Activated CD8-positive, alpha-beta memory T cell treated with anti-CD3 and anti-CD28 coated beads, Interleukin-2, amount 50 U/mL, for 24 hours (primary cell): ENCODE measurements around the gene EFNA4.

Source experiments
- DNase-seq: peaks from one replicate; pipeline ENCODE4 v3.0.0-alpha.2; 2020; ENCODE audit errors: extremely low read depth

EFNA4 gene

DNA sequence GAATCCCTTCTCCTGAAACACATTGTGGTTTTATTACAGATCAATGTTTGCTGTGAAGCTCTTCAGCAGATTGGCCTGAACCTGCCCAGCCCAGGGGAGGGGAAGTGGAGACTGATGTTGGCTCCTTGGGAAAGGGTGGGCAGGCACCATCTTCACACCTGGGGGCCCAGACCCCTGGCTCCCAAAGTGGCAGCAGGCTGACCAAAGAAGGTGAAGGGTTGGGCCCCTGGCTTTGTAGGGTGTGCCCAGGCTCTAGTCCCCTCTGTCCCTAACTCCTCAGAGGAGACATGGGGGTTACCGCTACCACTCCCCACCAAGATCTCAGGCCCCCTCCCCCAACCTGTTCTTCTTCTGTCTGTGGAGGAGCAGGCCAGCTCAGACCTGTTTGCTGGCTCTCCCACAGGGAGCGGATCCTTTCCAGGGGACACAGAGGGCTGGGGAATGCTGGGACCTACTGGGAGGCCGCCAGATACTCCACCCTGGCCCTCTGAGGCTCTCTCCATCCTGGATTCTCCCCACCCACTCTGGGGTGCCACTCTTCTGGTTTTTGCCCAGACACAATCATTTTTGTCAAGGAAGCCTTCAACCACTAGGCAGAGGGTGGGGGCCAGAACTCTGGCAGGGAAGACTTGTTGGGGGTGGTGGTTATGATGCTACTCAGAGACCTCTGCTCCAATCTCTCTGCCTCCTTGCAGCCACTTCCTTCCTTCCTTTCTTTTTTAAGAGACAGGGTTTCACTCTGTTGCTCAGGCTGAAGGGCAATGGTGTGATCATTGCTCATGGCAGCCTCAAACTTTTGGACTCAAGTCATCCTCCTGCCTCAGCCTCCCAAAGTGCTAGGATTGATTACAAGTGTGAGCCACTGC is 10.1 kb downstream of the EFNA4 start:
- no peak for DNase-seq

DNA sequence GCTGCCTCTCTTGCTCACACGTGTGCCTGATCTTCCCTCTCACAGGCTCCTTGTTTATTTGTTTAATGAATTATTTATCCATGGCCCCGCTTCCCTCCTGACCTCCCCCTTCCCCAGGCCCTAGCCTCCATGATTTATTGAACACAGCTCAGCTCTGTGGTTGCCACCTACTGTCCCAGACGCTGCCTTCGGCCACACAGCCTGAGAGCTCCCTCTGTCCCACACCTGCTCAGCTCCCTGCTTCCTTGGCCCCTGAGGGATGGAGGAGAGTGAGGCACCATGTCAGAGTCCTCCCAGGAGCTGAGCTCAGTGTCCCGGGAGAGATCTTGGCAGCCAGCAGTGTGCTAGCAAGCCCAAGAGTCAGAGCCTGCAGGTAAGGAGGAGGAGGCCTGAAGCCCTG is 12.0 kb downstream of the EFNA4 start:
- DNase-seq: no peak

- DNase-seq: no peak
Observed at GRCh38 chr1:155076371-155076770, 12.8 kb downstream of the EFNA4 start.

GRCh38 chr1:155077346-155077745 is 13.8 kb downstream of the EFNA4 start:
- DNase-seq: no peak

DNA sequence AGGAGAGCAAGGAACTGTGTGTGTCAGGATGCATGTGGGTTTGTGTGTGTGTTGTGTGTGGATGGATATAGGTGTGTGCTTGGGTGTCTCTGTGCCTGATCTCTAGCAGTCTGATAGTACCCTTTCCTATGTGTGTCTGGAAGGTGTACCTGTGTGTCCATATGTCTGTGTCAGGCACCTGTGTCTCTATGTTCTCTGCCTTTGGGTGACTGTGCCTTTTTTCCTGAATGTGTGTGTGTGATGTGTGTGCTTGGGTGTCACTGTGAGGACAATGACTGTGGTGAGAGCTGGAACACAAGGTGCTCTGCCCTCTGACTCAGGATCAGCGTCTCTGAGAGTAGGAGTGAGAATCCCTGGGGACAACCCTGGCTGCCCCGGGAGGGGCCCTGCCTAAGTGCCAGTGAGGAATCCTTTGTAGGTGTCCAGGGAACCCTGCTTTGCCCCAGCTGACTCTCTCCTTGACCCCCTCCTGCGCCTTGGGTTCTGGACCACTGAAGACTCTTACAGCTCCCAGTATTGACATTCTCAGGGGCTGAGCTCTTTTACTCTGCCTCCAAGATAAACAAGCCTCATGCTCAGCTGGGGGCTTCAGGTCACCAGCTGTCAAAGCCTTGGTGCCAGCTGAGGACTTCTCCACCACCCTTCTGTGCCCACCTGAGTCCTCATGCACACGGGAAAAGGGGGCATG is 14.4 kb downstream of the EFNA4 start:
- DNase-seq: no peak

DNA sequence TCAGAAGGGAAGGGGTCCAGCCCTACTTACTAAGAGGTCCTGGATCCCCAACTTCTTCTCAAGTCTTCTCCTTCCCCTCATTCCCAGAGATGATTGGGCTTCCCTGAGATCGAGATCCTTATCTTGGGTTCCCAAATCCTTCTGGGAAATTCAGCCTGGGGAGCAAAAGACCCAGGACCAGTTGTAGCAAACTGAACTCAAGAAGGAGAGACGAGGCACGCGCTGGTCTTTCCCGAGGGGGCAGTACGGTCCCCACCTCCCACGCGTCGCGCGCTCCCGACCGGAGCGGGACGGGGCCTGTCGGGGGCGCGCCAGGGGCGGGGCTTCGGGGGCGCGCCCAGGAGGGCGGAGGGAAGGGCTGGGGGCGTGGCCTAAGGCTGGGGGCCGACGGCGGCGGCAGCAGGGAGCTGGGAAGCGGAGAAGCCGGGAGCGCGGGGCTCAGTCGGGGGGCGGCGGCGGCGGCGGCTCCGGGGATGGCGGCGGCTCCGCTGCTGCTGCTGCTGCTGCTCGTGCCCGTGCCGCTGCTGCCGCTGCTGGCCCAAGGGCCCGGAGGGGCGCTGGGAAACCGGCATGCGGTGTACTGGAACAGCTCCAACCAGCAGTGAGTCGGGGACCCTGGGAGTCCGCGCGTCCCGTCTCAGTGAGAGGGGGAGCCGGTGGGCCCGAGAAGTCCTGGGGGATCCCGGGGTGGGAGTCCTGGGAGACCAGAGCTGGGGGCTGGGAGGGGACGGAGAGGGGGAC is 15.1 kb downstream of the EFNA4 start, which contains the start of gene EFNA3:
Gene EFNA3, plus strand, starts transcription at position 369 of the 741 bp plus-strand sequence. Its CDS starts 105 bp downstream, at position 474.
- no peak for DNase-seq

DNA sequence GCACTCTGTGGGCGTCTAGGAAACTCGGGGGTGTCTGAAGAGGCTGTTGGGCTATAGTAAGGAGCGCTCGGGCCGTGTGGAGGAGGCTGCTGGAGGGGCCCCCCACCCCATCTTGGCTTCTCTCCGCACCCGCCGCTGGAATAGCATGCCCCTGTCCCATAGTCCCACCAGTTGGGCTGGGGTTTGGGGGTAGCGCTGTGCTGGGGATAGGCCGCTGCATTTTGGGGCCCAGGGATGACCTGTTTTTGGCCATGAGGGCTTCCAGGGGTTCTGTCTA is 15.6 kb downstream of the EFNA4 start:
- no peak for DNase-seq

GRCh38 chr1:155079487-155080311 is 16.2 kb downstream of the EFNA4 start:
- no peak for DNase-seq

DNA sequence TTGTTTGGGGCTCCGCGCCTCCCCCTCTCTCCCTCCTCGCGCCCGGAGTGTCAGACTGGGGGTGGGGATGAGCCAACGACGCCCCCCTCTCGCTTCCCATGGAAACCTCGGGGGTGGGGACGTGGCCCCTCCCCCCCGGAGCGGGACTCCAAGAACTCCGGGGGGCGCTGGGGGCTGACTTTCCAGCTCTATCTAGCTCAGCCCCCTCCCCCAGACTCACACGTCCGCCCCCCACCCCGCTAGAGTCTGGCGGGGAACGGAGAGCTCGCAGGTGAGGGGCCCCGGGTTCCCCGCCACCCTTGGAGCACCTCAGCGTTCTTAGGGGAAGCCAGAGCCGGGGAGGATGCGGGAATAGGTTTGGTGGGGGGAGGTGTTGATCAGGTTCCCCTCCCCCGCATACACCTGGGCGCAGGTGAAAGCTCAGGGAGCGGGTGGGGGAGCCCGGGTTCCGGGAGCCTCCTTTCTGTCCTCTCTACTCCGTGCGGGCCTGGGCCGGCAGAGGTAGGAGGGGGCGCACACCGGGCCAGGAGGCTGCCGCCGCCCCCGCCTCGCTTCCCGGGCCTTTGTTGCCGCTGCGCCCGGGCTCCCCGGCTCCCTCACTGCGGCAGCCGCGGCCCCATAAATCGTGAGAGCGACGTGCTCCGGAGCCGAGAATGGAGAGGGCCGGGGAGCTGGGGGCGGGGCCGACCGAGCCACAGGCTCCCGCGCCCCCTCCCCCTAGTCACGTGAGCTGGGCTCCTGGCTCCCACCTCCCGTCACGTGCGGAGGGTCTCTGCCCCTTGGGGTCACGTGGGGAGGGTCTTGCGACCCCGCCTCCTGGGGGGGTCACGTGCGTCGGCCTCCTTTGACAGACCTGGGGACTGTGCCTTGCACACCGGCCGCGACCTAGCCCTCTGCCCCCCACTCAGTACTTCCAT is 17.0 kb downstream of the EFNA4 start:
- DNase-seq: no peak

DNA sequence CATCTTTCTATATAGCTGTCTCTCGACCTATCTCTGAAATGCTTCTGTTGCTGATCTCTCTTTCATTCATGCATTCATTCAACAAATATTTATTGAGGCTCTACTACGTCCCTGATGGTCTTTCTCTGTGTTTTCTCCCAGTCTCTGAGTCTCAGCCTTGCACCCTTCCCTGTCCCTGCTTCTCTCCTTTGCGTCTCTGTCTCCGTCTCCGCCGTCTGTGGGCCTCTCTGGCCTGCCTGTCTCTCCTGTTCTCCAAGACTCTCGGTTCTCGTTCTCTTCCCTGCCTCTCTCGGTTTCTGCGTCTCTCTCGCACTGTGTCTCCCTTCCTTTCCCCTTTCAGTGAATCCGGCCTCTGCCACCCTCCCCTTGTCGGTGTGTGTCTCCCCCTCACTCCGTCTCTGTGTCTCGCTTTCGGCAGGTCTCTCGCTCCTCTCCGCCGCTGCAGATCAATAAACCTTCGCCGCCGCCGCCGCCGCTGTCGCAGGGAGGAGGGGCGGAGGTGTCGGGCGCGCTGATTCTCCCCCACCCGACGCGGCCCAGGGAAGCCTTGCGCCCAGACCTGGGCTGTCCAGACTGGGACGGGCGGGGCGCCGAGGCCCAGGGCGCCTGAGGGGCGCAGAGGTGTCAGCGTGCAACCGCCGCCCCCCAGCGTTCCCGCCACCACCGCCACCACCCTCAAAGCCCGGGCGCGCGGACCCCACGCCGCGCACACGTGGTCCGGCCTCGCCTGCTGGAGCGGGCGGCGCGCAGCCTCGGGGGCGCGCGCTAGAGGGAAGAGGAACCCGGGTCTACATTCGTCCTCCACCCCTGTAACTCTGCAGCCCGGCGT is 18.1 kb downstream of the EFNA4 start:
- no peak for DNase-seq

DNA sequence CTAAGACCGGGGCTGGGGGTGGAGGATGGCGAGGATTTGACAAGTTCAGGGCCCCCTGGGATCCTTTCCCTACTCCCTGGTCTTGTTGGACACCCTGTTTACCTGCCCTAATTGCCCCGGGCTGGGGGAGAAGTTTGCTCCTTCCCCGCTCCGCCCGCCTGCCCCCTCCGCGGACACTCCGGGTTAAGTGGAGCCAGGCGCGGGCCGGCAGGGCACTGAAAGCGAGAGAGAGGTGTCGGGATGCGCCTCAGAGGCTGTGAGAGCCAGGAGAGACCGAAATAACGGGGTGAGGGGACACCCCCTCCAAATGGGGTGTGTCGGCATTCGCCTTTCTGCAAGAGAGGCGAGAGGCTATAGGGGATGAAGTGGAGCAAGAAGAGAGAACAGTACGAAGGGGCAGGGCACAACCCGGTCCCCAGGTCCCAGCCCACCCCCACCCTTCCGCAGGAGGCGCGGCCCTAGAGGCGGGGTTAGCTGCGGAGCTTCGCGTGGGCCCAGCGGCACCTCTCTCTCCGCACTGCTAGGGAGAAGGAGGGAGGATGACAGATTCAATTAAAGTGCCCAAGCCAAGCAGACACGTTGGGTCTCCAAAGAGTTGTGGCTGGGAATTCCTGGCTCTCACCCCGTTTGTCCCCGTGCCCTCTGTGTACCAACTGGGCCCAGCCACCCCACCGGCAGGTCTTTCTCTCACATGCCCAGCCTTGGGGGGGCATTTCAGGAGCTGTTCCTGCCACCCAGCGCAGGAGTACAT is 18.9 kb downstream of the EFNA4 start:
- DNase-seq: no peak

GRCh38 chr1:155083052-155083541 is 19.6 kb downstream of the EFNA4 start:
- DNase-seq: no peak

DNA sequence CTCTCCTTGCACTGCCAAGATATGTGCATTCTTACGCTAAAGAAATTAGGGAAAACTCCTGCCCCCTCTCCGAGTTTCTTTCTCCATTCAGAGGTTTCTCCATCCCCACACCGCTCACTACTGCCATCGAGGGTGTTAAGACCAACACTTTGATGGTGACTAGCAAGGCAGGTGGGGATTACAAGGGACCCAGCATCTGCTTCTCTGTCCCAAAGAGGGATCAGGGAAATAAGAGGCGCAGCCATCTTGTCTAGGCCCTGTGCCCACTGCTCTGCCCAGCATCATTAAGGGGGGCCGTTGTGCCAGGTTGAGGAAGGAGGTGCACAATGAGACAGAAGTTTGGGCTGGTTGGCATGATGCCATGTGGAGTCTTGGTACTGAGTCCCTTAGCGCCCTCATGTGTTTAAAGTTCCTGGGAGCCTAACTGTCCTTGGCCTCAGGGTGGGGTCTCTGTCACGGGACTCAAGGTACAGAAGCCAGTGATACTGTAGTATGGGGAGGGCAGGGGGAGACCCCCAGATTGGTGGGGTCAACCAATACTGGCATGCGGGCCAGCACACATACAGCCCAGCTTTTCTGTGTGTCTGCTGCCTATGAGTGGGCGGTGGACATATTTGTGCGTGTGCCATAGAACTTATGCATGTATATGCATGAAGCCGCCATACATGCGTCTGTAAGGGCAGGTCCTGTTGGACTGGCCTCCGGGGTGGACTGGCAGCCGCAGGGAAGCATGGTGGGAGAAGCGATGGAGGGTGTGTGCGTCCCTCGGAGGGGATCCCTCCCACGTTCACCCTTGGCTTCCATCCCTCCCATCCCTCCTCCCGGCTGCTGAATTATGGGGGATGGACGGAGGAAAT is 20.6 kb downstream of the EFNA4 start:
- DNase-seq: no peak

DNA sequence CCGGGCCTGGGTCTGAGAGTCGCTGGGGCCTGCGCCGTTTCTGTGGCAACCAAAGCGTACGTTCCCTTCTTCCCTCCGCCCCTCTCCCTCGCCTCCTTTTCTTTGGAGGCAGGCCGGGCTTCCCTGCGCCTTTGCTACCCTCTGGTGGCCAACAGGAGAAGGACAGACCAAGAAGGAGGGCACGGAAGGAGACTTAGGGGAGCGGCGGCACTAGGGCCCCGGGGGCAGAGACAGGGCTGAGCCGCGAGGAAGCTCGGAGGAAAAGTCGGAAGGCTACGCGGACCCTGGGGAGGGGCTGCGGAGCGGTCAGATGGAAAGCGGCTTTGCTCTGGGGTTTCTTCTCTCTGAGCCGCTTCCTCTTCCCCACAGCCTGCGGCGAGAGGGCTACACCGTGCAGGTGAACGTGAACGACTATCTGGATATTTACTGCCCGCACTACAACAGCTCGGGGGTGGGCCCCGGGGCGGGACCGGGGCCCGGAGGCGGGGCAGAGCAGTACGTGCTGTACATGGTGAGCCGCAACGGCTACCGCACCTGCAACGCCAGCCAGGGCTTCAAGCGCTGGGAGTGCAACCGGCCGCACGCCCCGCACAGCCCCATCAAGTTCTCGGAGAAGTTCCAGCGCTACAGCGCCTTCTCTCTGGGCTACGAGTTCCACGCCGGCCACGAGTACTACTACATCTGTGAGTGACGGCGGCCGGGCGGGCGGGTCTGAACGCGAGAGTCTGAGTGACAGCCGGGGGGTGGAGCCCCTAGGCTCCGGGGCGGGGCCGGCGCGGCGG is 21.4 kb downstream of the EFNA4 start:
- DNase-seq: peak; percentile 73

DNA sequence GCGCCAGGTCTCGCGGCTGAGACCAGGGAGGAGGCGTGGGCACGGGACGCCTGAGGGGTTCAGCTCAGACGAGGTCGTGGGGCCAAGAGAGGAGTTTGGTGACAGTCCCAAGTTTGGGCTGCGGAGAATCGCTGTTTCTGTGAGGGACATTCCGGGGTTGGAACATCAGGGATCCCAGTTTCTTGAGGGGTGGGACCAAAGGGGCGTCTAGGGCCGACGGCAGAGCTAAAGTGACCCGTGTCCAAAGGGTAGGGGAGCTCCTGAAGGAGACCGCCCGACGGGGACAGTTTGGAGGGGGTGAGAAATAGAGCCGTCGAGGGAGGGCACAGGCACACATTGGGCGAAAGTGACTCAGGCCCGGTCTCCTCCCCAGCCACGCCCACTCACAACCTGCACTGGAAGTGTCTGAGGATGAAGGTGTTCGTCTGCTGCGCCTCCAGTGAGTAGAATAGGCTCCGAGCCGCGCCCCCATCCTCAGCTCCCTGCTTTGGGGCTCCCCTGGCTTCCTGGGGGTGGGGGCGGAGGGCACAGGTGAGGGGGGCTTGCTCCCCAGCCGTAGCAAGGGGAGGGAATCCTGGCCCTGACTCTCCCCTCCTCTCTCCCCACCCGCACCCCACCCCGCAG is 22.1 kb downstream of the EFNA4 start:
- DNase-seq: peak; percentile 49

DNA sequence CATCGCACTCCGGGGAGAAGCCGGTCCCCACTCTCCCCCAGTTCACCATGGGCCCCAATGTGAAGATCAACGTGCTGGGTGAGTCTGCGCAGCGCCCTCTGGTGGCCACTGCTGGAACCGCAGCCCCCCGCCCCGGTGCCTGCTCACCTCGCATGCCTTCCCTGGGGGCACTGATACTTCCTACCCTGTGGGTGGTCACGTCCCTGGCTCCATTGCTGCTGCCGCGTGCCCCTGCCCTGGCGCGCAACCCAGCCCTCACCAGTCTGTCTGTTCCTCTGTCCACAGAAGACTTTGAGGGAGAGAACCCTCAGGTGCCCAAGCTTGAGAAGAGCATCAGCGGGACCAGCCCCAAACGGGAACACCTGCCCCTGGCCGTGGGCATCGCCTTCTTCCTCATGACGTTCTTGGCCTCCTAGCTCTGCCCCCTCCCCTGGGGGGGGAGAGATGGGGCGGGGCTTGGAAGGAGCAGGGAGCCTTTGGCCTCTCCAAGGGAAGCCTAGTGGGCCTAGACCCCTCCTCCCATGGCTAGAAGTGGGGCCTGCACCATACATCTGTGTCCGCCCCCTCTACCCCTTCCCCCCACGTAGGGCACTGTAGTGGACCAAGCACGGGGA is 22.7 kb downstream of the EFNA4 start:
- peak; percentile 41 for DNase-seq
